HEK293 (cell line): Measurements from ENCODE around the gene PNRC1.
"Not testable (repeated sequence)": the region's sequence is repeated elsewhere in the genome, so short reads cannot be mapped to it uniquely, and the experiment has no call there.

ENCODE experiments used
- CTCF ChIA-PET: fragments of 350-600 bp; formaldehyde crosslinking; extraction: SDS; loops from one replicate; lab custom pipeline; 2021; ENCODE audit warnings: antibody characterized with exemption; lab: Yijun Ruan, JAX
- POLR2A ChIA-PET: fragments of 300-600 bp; formaldehyde crosslinking; extraction: SDS; loops from one replicate; lab custom pipeline; 2020; ENCODE audit warnings: antibody characterized with exemption, inconsistent platforms; lab: Yijun Ruan, JAX
- H3K27ac ChIP-seq: fragments of 200-500 bp; sonication (Bioruptor generic); 2 replicates; pipeline ENCODE4 v1.5.1; 2014; ENCODE audit warnings: low read depth, low read length, control low read depth, inconsistent platforms; ENCODE audit errors: extremely low read depth
- H3K36me3 ChIP-seq, 2 experiments: fragments of 200-500 bp in 1 of 2; sonication (Bioruptor generic) in 1 of 2; 1 replicate in 1 of 2; 2 replicates in 1 of 2; pipeline ENCODE4 v1.5.1; 2014 to 2017; ENCODE audit warnings: inconsistent platforms in 2 of 2, low read length in 2 of 2; ENCODE audit not compliant: control insufficient read depth in 2 of 2, insufficient read depth in 1 of 2
- H3K4me1 ChIP-seq: fragments of 200-500 bp; sonication (Bioruptor generic); 2 replicates; pipeline ENCODE4 v1.5.1; 2014; ENCODE audit warnings: mild to moderate bottlenecking, low read length, inconsistent platforms; ENCODE audit not compliant: control insufficient read depth, insufficient read depth
- H3K4me3 ChIP-seq: 2 replicates; pipeline ENCODE4 v1.5.1; 2011; ENCODE audit warnings: low read depth, mild to moderate bottlenecking, control low read depth, low read length, moderate library complexity
- H3K9me3 ChIP-seq: fragments of 200-500 bp; sonication (Bioruptor generic); 2 replicates; pipeline ENCODE4 v1.5.1; 2014; ENCODE audit warnings: low read depth, low read length, inconsistent platforms; ENCODE audit not compliant: control insufficient read depth, insufficient read depth
- BCL11A ChIP-seq: fragments of 450-650 bp; formaldehyde crosslinking; IDR thresholded peaks from 2 replicates; pipeline ENCODE4 v1.5.1; 2016; ENCODE audit warnings: low read depth, missing biosample characterization, missing genetic modification characterization
- REPIN1 ChIP-seq: fragments of 450-650 bp; formaldehyde crosslinking; IDR thresholded peaks from 2 replicates; pipeline ENCODE4 v1.5.1; 2017; ENCODE audit warnings: missing biosample characterization, missing genetic modification characterization, low read depth
- ZNF341 ChIP-seq: fragments of 450-650 bp; formaldehyde crosslinking; IDR thresholded peaks from 2 replicates; pipeline ENCODE4; 2016; ENCODE audit warnings: low read depth, missing biosample characterization, missing genetic modification characterization
- ZNF366 ChIP-seq: fragments of 450-650 bp; formaldehyde crosslinking; conservative IDR thresholded peaks from 2 replicates; pipeline ENCODE4 v1.5.1; 2016; ENCODE audit warnings: missing biosample characterization, missing genetic modification characterization
- ZNF449 ChIP-seq: fragments of 450-650 bp; formaldehyde crosslinking; IDR thresholded peaks from 2 replicates; pipeline ENCODE4 v1.5.1; 2017; ENCODE audit warnings: missing biosample characterization, mild to moderate bottlenecking, missing genetic modification characterization, moderate library complexity
- ZNF596 ChIP-seq: fragments of 450-650 bp; IDR thresholded peaks from 2 replicates; pipeline ENCODE4 v1.5.0; 2018; ENCODE audit warnings: missing biosample characterization, mild to moderate bottlenecking, missing genetic modification characterization, moderate library complexity
- ZNF645 ChIP-seq: fragments of 450-650 bp; formaldehyde crosslinking; IDR thresholded peaks from 2 replicates; pipeline ENCODE4; 2016; ENCODE audit warnings: missing biosample characterization, missing genetic modification characterization
- ZNF658 ChIP-seq: fragments of 450-650 bp; formaldehyde crosslinking; IDR thresholded peaks from 2 replicates; pipeline ENCODE4; 2016; ENCODE audit warnings: missing biosample characterization, missing genetic modification characterization
- ZNF707 ChIP-seq: fragments of 450-650 bp; formaldehyde crosslinking; IDR thresholded peaks from 2 replicates; pipeline ENCODE4 v1.5.1; 2016; ENCODE audit warnings: missing biosample characterization, missing genetic modification characterization
- ZNF837 ChIP-seq: fragments of 450-650 bp; formaldehyde crosslinking; IDR thresholded peaks from 2 replicates; pipeline ENCODE4 v1.5.1; 2016; ENCODE audit warnings: missing biosample characterization, missing genetic modification characterization
- TF ChIP-seq, protein P1 (sequence below): fragments of 450-650 bp; IDR thresholded peaks from 2 replicates; pipeline ENCODE4 v1.5.1; 2018; ENCODE audit warnings: missing biosample characterization, missing genetic modification characterization

The PNRC1 gene

GRCh38 chr6:89057759-89058158 is 22.8 kb upstream of the PNRC1 start (continued):
- no peak for TF ChIP-seq ZNF449
- TF ChIP-seq ZNF645, result no peak
- TF ChIP-seq ZNF707 (tag by site-specific recombination), result no peak
- TF ChIP-seq, protein P1, sequence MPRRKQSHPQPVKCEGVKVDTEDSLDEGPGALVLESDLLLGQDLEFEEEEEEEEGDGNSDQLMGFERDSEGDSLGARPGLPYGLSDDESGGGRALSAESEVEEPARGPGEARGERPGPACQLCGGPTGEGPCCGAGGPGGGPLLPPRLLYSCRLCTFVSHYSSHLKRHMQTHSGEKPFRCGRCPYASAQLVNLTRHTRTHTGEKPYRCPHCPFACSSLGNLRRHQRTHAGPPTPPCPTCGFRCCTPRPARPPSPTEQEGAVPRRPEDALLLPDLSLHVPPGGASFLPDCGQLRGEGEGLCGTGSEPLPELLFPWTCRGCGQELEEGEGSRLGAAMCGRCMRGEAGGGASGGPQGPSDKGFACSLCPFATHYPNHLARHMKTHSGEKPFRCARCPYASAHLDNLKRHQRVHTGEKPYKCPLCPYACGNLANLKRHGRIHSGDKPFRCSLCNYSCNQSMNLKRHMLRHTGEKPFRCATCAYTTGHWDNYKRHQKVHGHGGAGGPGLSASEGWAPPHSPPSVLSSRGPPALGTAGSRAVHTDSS (tag by site-specific recombination), result no peak
- no peak for TF ChIP-seq ZNF596

DNA sequence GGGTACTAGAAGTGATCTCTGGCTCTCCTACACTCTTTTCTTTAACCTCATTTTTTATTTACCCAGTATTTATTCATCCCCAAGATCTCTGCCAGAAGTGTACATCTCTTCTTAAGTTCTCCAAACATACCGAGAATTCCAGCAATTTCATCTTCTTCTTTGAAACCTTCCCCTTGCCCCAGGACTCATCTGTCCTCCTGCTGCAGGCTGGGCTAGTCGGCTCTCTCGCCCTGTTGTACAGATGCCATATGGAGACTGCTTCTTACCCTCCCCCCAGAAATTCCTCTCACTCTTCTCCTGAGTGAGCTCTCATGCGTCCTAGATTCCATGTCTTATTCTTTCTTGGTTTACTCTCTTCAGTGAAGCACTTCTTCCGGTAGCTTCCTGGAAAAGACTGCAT is 21.9 kb upstream of the PNRC1 start:
- CTCF ChIA-PET, result interaction anchor here (0.9 to 1.5 kb wide), 2 partner anchors 23 to 76 kb away, joined by 3 read pairs; no protein-coding TSS in a partner anchor
- Histone ChIP-seq H3K36me3 (no peaks in the 10 kb centered on the region), H3K9me3 (no peaks in the 10 kb centered on the region), H3K4me3 (no peak overlapping the region), H3K4me1 (no peaks in the 10 kb centered on the region), H3K27ac (no peak overlapping the region)
- POLR2A ChIA-PET, result interaction anchor here (1.2 kb wide), 1 partner anchor 22 kb away, joined by 4 read pairs; the partner anchor contains the start of gene PNRC1
- TF ChIP-seq ZNF837 (tag by site-specific recombination) (no peak), REPIN1 (tag by site-specific recombination) (no peak)

DNA sequence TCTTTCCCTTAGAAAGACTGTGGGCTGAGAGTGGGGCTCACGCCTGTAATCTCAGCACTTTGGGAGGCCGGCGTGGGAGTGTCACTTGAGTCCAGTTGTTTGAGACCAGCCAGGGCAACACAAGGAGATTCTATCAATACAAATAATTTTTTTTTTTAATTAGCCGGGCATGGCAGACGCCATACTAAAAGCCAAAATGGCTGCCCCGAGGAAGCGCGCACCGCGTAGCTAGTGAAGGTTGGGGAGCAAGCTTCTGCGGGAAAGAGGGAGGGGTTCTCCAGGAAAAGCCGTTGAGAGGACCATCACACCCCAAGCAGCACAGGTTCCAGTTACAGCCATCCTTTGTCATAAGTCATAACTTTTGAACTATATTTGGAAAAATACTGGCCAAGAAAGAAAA is 21.3 kb upstream of the PNRC1 start:
- H3K27ac ChIP-seq, result no peak overlapping the region
- no peaks in the 10 kb centered on the region for H3K36me3 ChIP-seq
- H3K4me3 ChIP-seq, result no peak overlapping the region
- H3K4me1 ChIP-seq, result no peaks in the 10 kb centered on the region
- TF ChIP-seq BCL11A (no peak), ZNF658 (tag by site-specific recombination) (no peak)
- TF ChIP-seq, protein P1 (tag by site-specific recombination), result no peak
- ChIA-PET POLR2A (interaction anchor here (1.2 kb wide), 1 partner anchor 21 kb away, joined by 4 read pairs; the partner anchor contains the start of gene PNRC1), CTCF (interaction anchor here (0.9 kb wide), 1 partner anchor 23 kb away, joined by 3 read pairs; no protein-coding TSS in a partner anchor)
- no peaks in the 10 kb centered on the region for H3K9me3 ChIP-seq

- H3K4me1 ChIP-seq, result no peaks in the 10 kb centered on the region
- ChIA-PET POLR2A (interaction anchor here (0.9 kb wide), 1 partner anchor 17 kb away, joined by 3 read pairs; the partner anchor contains the start of gene PNRC1), CTCF (no interaction called here)
- no peak overlapping the region for H3K4me3 ChIP-seq
- no peaks in the 10 kb centered on the region for H3K9me3 ChIP-seq
- TF ChIP-seq ZNF341 (no peak), ZNF366 (tag by site-specific recombination) (peak; percentile 87)
- no peak overlapping the region for H3K27ac ChIP-seq
- no peaks in the 10 kb centered on the region for H3K36me3 ChIP-seq
Measured at GRCh38 chr6:89063881-89064280, 16.7 kb upstream of the PNRC1 start.

DNA sequence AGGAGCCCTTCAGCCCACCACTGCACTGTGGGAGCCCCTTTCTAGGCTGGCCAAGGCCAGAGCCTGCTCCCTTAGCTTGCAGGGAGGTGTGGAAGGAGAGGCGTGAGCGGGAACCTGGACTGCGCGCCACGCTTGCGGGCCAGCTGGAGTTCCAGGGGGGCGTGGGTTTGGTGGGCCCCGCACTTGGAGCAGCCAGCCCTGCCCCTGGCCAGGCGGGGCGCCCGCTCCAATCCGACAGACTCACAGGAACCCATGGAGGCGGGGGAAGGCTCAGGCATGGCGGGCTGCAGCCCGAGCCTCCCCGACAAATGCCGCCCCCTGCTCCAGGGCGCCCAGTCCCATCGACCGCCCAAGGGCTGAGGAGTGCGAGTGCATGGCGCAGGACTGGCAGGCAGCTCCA is 15.6 kb upstream of the PNRC1 start:
- H3K27ac ChIP-seq, H3K36me3 ChIP-seq, H3K4me1 ChIP-seq, H3K4me3 ChIP-seq, H3K9me3 ChIP-seq, CTCF ChIA-PET: not testable (repeated sequence)
- POLR2A ChIA-PET, result interaction anchor here (0.8 to 1.4 kb wide), 2 partner anchors 12 to 16 kb away, joined by 3 to 5 read pairs; partner anchors contain the start of gene PNRC1
